Measurements from ENCODE around the gene HSPB2. TPM values are rescaled to one million over a fixed set of nuclear protein-coding genes. Genes with fewer than 3 reads are reported as not detected.

The HSPB2 gene
- total RNA-seq, 2 experiments from 2014 or later: not detected

GRCh38 chr11:111917788-111918187, 5.3 kb downstream of the HSPB2 start:
- no peak overlapping the region for H3K27ac Mint-ChIP-seq
- intact Hi-C loops (cut with micrococcal nuclease): no loop called here
- CTCF ChIA-PET: no interaction called here
- no peaks in the 10 kb centered on the region for H3K36me3 Mint-ChIP-seq (ENCODE audit: low read depth)
- no peak overlapping the region for H3K4me3 Mint-ChIP-seq
- H3K27me3 Mint-ChIP-seq (ENCODE audit: low read depth): peaks cover 32% of the 10 kb centered on the region
- peaks cover 2% of the 10 kb centered on the region for H3K4me1 Mint-ChIP-seq (ENCODE audit: low read depth)
- H3K9me3 Mint-ChIP-seq: no peaks in the 10 kb centered on the region
- no peak for DNase-seq

GRCh38 chr11:111918390-111919256, 6.1 kb downstream of the HSPB2 start, which contains the start of gene C11orf52:
Gene C11orf52, plus strand, starts transcription at chr11:111918913. Its CDS starts 60 bp downstream, at chr11:111918973.
- H3K27ac Mint-ChIP-seq: no peak within 1 kb of the TSS
- H3K36me3 Mint-ChIP-seq (ENCODE audit: low read depth): no peaks in the 10 kb centered on the region
- H3K4me1 Mint-ChIP-seq (ENCODE audit: low read depth): peaks cover 2% of the 10 kb centered on the region
- no peaks in the 10 kb centered on the region for H3K9me3 Mint-ChIP-seq
- no peak within 1 kb of the TSS for H3K4me3 Mint-ChIP-seq
- CTCF ChIA-PET: interaction anchor here (0.6 to 1.2 kb wide), 3 partner anchors 8 to 64 kb away, joined by 3 to 5 read pairs (median 3); no protein-coding TSS in a partner anchor
- H3K27me3 Mint-ChIP-seq (ENCODE audit: low read depth): peaks cover 26% of the 10 kb centered on the region
- intact Hi-C loops (cut with micrococcal nuclease): no loop called here
- DNase-seq: no peak

- CTCF ChIA-PET: interaction anchor here (0.6 kb wide), 2 partner anchors 54 to 87 kb away, joined by 3 read pairs; no protein-coding TSS in a partner anchor
- H3K27me3 Mint-ChIP-seq (ENCODE audit: low read depth): peaks cover 15% of the 10 kb centered on the region
- intact Hi-C loops (cut with micrococcal nuclease): no loop called here
These were observed 8.4 kb downstream of the HSPB2 start for GRCh38 chr11:111920908-111921307.

GRCh38 chr11:111921541-111922230, 9.2 kb downstream of the HSPB2 start:
- intact Hi-C loops (cut with micrococcal nuclease): no loop called here
- peaks cover 9% of the 10 kb centered on the region for H3K27me3 Mint-ChIP-seq (ENCODE audit: low read depth)
- H3K9me3 Mint-ChIP-seq: no peaks in the 10 kb centered on the region
- CTCF ChIA-PET: interaction anchor here (0.6 to 0.7 kb wide), 2 partner anchors 86 to 157 kb away, joined by 3 read pairs; no protein-coding TSS in a partner anchor
- peaks cover 8% of the 10 kb centered on the region for H3K4me1 Mint-ChIP-seq (ENCODE audit: low read depth)
- no peaks in the 10 kb centered on the region for H3K36me3 Mint-ChIP-seq (ENCODE audit: low read depth)
- no peak for DNase-seq
- no peak overlapping the region for H3K27ac Mint-ChIP-seq
- H3K4me3 Mint-ChIP-seq: no peak overlapping the region

More at GRCh38 chr11:111920908-111921307, 8.4 kb downstream of the HSPB2 start:
- no peak for DNase-seq
- Mint-ChIP-seq H3K4me3 (no peak overlapping the region), H3K4me1 (ENCODE audit: low read depth) (peaks cover 4% of the 10 kb centered on the region), H3K9me3 (no peaks in the 10 kb centered on the region), H3K27ac (no peak overlapping the region), H3K36me3 (ENCODE audit: low read depth) (no peaks in the 10 kb centered on the region)

- CTCF ChIA-PET: interaction anchor here (0.5 kb wide), 1 partner anchor 82 kb away, joined by 3 read pairs; no protein-coding TSS in a partner anchor
These were observed 10.3 kb downstream of the HSPB2 start for GRCh38 chr11:111922803-111923202.

GRCh38 chr11:111923351-111923788, 10.8 kb downstream of the HSPB2 start:
- CTCF ChIA-PET: interaction anchor here (0.5 kb wide), 1 partner anchor 82 kb away, joined by 3 read pairs; no protein-coding TSS in a partner anchor
- H3K27ac Mint-ChIP-seq: no peak overlapping the region

More at GRCh38 chr11:111922803-111923202, 10.3 kb downstream of the HSPB2 start:
- Mint-ChIP-seq H3K27ac (no peak overlapping the region), H3K4me1 (ENCODE audit: low read depth) (peaks cover 12% of the 10 kb centered on the region), H3K27me3 (ENCODE audit: low read depth) (peaks cover 4% of the 10 kb centered on the region), H3K36me3 (ENCODE audit: low read depth) (no peaks in the 10 kb centered on the region), H3K4me3 (no peak overlapping the region), H3K9me3 (no peaks in the 10 kb centered on the region)
- intact Hi-C loops (cut with micrococcal nuclease): no loop called here
- DNase-seq: no peak

GRCh38 chr11:111923951-111924350, 11.4 kb downstream of the HSPB2 start:
- intact Hi-C loops (cut with micrococcal nuclease): no loop called here
- Mint-ChIP-seq H3K4me1 (ENCODE audit: low read depth) (peaks cover 12% of the 10 kb centered on the region), H3K4me3 (no peak overlapping the region), H3K27me3 (ENCODE audit: low read depth) (no peaks in the 10 kb centered on the region), H3K9me3 (no peaks in the 10 kb centered on the region), H3K27ac (no peak overlapping the region), H3K36me3 (ENCODE audit: low read depth) (no peaks in the 10 kb centered on the region)
- DNase-seq: no peak
- CTCF ChIA-PET: interaction anchor here (1.0 kb wide), 1 partner anchor 58 kb away, joined by 5 read pairs; no protein-coding TSS in a partner anchor

More at GRCh38 chr11:111923351-111923788, 10.8 kb downstream of the HSPB2 start:
- H3K9me3 Mint-ChIP-seq: no peaks in the 10 kb centered on the region
- H3K27me3 Mint-ChIP-seq (ENCODE audit: low read depth): no peaks in the 10 kb centered on the region
- DNase-seq: no peak
- H3K4me3 Mint-ChIP-seq: no peak overlapping the region
- H3K4me1 Mint-ChIP-seq (ENCODE audit: low read depth): peaks cover 14% of the 10 kb centered on the region
- no peaks in the 10 kb centered on the region for H3K36me3 Mint-ChIP-seq (ENCODE audit: low read depth)
- intact Hi-C loops (cut with micrococcal nuclease): no loop called here

GRCh38 chr11:111925953-111926352, 13.4 kb downstream of the HSPB2 start:
- no peak for DNase-seq
- intact Hi-C loops (cut with micrococcal nuclease): loop anchor here (1.0 to 2.0 kb wide), 7 partner anchors 19 to 1389 kb away; partner anchors contain the start of genes DLAT, PPP2R1B, PTS and SIK2
- Mint-ChIP-seq H3K36me3 (ENCODE audit: low read depth) (no peaks in the 10 kb centered on the region), H3K27me3 (ENCODE audit: low read depth) (no peaks in the 10 kb centered on the region), H3K4me3 (peak overlapping the region; percentile 82), H3K4me1 (ENCODE audit: low read depth) (peaks cover 12% of the 10 kb centered on the region), H3K27ac (peak overlapping the region; percentile 88), H3K9me3 (no peaks in the 10 kb centered on the region)
- CTCF ChIA-PET: interaction anchor here (1.3 to 2.3 kb wide), 5 partner anchors 11 to 56 kb away, joined by 4 to 16 read pairs (median 7); partner anchors contain the start of gene DIXDC1

GRCh38 chr11:111926505-111927391, 14.2 kb downstream of the HSPB2 start:
- CTCF ChIA-PET: interaction anchor here (1.2 to 2.3 kb wide), 6 partner anchors 8 to 55 kb away, joined by 3 to 16 read pairs (median 6); partner anchors contain the start of genes C11orf52 and DIXDC1
- H3K27ac Mint-ChIP-seq: peak overlapping the region; percentile 88
- DNase-seq: peak; percentile 95
- H3K4me3 Mint-ChIP-seq: peak overlapping the region; percentile 82
- no peaks in the 10 kb centered on the region for H3K36me3 Mint-ChIP-seq (ENCODE audit: low read depth)
- no peaks in the 10 kb centered on the region for H3K27me3 Mint-ChIP-seq (ENCODE audit: low read depth)
- intact Hi-C loops (cut with micrococcal nuclease): loop anchor here (1.0 to 2.0 kb wide), 12 partner anchors 18 to 1388 kb away; partner anchors contain the start of genes ALG9, CFAP68, DLAT and FDXACB1
- peaks cover 12% of the 10 kb centered on the region for H3K4me1 Mint-ChIP-seq (ENCODE audit: low read depth)
- no peaks in the 10 kb centered on the region for H3K9me3 Mint-ChIP-seq

GRCh38 chr11:111930472-111930871, 17.9 kb downstream of the HSPB2 start:
- CTCF ChIA-PET: interaction anchor here (0.6 to 8.4 kb wide), 7 partner anchors 8 to 107 kb away, joined by 3 to 125 read pairs (median 8); partner anchors contain the start of gene DIXDC1
- no peak overlapping the region for H3K27ac Mint-ChIP-seq
- peaks cover 32% of the 10 kb centered on the region for H3K4me1 Mint-ChIP-seq (ENCODE audit: low read depth)
- DNase-seq: no peak
- no peaks in the 10 kb centered on the region for H3K36me3 Mint-ChIP-seq (ENCODE audit: low read depth)
- no peak overlapping the region for H3K4me3 Mint-ChIP-seq
- intact Hi-C loops (cut with micrococcal nuclease): loop anchor here (10.0 kb wide), 2 partner anchors 556 to 1586 kb away; partner anchors contain the start of gene POU2AF1
- no peaks in the 10 kb centered on the region for H3K27me3 Mint-ChIP-seq (ENCODE audit: low read depth)
- H3K9me3 Mint-ChIP-seq: no peaks in the 10 kb centered on the region

GRCh38 chr11:111932611-111932950, 20.0 kb downstream of the HSPB2 start:
- H3K9me3 Mint-ChIP-seq: no peaks in the 10 kb centered on the region
- H3K27me3 Mint-ChIP-seq (ENCODE audit: low read depth): no peaks in the 10 kb centered on the region
- H3K4me1 Mint-ChIP-seq (ENCODE audit: low read depth): peaks cover 36% of the 10 kb centered on the region
- CTCF ChIA-PET: interaction anchor here (0.6 to 8.4 kb wide), 12 partner anchors 17 to 284 kb away, joined by 3 to 125 read pairs (median 4); partner anchors contain the start of genes DLAT and FDXACB1
- H3K4me3 Mint-ChIP-seq: no peak overlapping the region
- intact Hi-C loops (cut with micrococcal nuclease): loop anchor here (1.0 to 10.0 kb wide), 7 partner anchors 12 to 1588 kb away; partner anchors contain the start of genes BCO2, POU2AF1, SDHD and TIMM8B
- peak overlapping the region; percentile 68 for H3K27ac Mint-ChIP-seq
- no peak for DNase-seq
- no peaks in the 10 kb centered on the region for H3K36me3 Mint-ChIP-seq (ENCODE audit: low read depth)

Data from activated naive CD4-positive, alpha-beta T cell treated with anti-CD3 and anti-CD28 coated beads for 36 hours (primary cell).